ENCODE results near the gene RTL1. TPM values are rescaled to one million over a fixed set of nuclear protein-coding genes. Genes with fewer than 3 reads are reported as not detected.

The RTL1 gene
- total RNA-seq, 4 donors from 2014 or later = 0.31 TPM; not detected in 3

DNA sequence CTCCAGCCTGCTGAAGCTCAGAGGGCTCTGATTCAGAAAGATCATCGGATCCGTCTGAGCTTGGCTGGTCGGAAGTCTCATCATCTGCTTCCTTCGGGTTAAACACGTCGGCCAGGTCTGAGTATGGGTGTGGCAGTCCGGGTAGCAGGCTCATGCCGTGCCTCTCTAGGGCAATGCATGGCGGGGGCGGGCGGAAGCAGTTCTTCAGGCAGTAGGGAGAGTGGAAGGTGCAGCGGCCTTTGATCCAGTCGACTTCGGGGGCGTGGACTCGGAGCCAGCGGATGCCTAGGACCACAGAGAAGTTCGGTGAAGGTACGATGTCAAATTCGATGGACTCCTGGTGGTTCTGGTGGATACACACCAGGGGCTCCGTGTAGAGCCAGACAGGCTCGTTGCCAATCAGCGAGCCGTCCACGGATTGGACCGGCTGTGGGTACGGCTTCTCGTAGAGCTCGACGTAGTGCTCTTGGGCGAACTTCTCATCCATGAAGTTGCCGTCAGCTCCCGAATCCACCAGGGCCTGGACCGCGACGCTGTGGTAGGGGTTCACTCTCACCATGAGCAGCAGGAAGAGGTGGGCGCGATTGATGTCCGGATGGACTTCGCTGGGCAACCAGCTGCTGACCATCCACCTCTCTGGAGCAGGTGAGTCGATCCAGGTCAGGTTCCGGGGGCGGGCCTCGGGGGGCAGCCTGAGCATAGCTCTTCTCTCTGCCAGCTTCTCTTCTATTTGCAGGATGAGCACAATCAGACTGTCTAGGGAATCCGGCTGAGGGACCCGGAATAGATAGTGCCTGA lies 20.3 kb downstream of the RTL1 start:
- TF ChIP-seq POLR2AphosphoS5 (IDR thresholded peaks at IDR 0.05) = no peak
- TF ChIP-seq, protein P1, sequence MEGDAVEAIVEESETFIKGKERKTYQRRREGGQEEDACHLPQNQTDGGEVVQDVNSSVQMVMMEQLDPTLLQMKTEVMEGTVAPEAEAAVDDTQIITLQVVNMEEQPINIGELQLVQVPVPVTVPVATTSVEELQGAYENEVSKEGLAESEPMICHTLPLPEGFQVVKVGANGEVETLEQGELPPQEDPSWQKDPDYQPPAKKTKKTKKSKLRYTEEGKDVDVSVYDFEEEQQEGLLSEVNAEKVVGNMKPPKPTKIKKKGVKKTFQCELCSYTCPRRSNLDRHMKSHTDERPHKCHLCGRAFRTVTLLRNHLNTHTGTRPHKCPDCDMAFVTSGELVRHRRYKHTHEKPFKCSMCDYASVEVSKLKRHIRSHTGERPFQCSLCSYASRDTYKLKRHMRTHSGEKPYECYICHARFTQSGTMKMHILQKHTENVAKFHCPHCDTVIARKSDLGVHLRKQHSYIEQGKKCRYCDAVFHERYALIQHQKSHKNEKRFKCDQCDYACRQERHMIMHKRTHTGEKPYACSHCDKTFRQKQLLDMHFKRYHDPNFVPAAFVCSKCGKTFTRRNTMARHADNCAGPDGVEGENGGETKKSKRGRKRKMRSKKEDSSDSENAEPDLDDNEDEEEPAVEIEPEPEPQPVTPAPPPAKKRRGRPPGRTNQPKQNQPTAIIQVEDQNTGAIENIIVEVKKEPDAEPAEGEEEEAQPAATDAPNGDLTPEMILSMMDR (IDR thresholded peaks at IDR 0.05) = no peak
- TF ChIP-seq EP300 (IDR thresholded peaks at IDR 0.05) = no peak
- no peak for TF ChIP-seq POLR2A (IDR thresholded peaks at IDR 0.05)
- WGBS, 2 donors (ENCODE audit: low coverage in 1 of 2) = 80% methylated on average over 1 of the region's 46 CpGs; no CpG with 5 or more reads in 1 of the 2 donors

DNA sequence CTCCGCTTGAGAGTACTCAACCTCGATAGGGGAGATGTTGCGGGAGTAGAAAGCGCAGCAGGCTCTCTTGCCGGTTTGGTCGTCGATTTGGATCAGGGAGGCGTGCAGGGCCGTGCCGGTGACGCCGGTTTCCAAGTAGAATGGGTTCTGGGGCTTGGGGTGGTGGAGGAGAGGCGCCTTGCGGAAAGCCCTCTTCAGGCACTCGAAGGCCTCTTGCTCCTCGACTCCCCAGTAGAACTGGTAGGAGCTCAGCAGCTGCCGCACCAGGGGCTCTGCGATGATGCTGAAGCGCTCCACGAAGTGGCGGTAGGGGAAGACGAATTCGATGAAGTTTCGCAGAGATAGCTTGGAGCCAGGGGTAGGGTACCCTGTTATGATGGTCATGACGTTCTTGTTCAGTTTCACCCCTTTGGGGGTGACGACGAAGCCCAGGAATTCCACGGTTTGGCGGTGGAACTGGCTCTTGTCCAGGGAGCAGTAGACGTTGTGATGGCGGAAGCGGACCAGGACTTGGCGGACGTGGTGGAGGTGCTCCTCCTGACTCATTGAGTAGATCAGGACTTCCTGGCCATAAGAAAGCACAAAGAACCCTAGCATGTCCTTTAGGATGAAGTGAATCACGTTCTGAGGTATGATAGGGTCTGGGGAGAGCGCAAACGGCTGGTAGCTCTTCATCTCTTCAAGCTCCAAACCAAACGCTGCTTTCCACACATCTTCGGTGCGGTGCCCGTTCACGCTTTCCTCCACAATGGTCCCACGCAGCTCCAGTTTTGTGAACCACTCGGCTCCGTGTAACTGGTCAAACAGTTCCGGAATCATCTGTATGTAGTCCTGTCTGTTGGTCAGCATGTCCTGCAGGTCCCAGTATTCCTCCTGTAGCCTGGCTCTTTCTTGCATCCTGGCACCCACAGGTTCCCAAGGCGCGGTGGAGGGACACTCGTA lies 21.2 kb downstream of the RTL1 start:
- H3K9me3 ChIP-seq = no peaks in the 10 kb centered on the region
- H3K27ac ChIP-seq = no peak overlapping the region
- peaks cover 23% of the 10 kb centered on the region for H3K27me3 ChIP-seq
- H3K36me3 ChIP-seq = no peaks in the 10 kb centered on the region
- H3K4me1 ChIP-seq = no peaks in the 10 kb centered on the region
- WGBS, 2 donors (ENCODE audit: low coverage in 1 of 2) = 95 to 96% methylated on average over 10 to 37 of the region's 49 CpGs
- no peak for TF ChIP-seq EP300 (IDR thresholded peaks at IDR 0.05)
- no peak overlapping the region for H3K4me3 ChIP-seq
- no peak for ATAC-seq

More for the DNA sequence above, 20.3 kb downstream of the RTL1 start:
- Histone ChIP-seq H3K27ac (no peak overlapping the region), H3K4me1 (no peaks in the 10 kb centered on the region), H3K27me3 (peaks cover 14% of the 10 kb centered on the region), H3K36me3 (no peaks in the 10 kb centered on the region), H3K9me3 (no peaks in the 10 kb centered on the region), H3K4me3 (no peak overlapping the region)
- no peak for ATAC-seq

DNA sequence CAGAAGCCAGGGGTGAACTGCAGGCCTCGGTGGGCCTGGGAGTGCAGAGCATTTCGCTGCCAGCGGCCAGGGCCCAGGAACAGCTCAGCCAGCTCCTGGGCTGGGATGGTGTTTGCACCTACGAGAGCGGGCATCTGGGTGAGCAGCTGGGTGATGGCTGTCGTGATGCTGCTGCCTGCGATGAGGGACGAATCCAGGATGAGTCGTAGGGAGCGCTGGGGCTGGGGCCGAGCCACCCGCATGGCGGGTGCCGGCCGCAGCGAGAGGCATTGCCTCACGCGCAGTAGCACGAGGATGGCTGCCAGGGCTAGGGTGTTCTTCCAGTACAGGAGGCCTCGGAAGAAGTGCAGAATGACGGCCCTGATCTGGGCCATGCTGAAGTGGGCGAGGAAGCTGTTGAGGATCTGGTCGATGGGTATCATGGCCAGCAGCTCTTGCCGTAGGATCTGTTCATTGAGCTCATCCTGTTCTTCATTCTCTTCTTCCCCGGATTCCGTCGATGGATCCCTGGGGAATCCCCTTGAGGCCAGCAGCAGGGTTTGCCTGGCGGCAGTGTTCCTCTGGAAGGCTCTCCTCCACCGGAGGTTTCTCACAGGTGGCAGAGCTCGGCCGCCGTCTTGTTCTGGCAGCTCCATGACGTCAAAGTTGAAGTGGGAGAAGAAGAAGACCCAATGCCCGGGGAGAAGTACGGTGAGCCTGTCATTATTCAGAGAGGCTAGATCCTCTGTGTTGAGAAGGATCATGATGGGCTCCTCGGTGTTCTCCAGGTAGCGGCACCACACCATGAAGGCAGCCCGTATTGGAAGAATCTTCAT lies 22.1 kb downstream of the RTL1 start:
- TF ChIP-seq POLR2AphosphoS5 (IDR thresholded peaks at IDR 0.05) = no peak
- TF ChIP-seq EP300 (IDR thresholded peaks at IDR 0.05) = no peak
- TF ChIP-seq POLR2A (IDR thresholded peaks at IDR 0.05) = no peak
- TF ChIP-seq, protein P1 (IDR thresholded peaks at IDR 0.05) = no peak
- 100% methylated on average over 1 of the region's 38 CpGs; no CpG with 5 or more reads in 1 of the 2 donors for WGBS, 2 donors (ENCODE audit: low coverage in 1 of 2)
- Histone ChIP-seq H3K27me3 (peaks cover 30% of the 10 kb centered on the region), H3K27ac (no peak overlapping the region), H3K4me3 (no peak overlapping the region), H3K9me3 (no peaks in the 10 kb centered on the region), H3K36me3 (no peaks in the 10 kb centered on the region), H3K4me1 (no peaks in the 10 kb centered on the region)
- no peak for ATAC-seq

DNA sequence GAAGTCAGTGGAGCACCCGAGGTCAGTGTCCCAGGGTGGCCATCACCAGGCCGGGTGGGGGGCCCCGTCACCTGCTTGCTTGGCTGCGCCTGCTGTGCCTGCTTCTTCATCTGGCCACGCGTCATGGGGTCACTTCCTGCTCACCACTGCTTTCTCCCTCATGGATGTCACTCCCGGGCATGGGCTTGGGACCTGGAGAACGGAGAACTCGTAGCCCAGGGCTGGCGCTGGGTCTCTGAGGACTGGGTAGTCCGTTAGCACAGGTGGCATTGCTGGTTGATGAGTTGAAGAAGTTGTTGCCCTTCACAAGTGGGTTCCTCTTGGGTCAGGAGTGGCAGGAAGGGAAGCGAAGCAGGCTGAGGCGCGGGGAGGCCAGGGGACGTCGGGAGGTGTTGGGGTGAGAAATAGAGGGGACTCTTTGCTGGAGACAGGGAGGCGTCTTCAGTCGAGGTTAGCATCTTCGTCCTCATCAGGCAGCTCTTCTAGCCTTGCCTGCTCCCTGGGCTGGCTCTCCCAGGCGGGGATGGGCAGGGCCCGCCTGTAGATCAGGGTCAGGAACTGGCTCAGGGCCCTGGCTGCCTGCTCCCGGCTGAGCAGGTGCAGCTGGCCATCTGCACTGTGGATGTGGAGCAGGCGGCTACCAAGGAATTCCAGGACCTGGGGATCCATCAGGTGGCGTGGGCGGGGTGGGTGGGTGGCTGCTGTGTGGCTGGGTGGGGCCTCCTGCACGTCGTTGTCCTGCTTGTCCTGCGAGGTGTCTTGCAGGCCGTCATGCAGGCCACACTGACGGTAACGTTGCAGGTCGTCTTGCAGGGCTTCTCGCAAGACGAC lies 23.0 kb downstream of the RTL1 start:
- no peak overlapping the region for H3K27ac ChIP-seq
- 91% methylated on average over 10 of the region's 34 CpGs; no CpG with 5 or more reads in 1 of the 2 donors for WGBS, 2 donors (ENCODE audit: low coverage in 1 of 2)
- H3K4me1 ChIP-seq = no peaks in the 10 kb centered on the region
- no peaks in the 10 kb centered on the region for H3K36me3 ChIP-seq
- H3K27me3 ChIP-seq = peaks cover 39% of the 10 kb centered on the region
- TF ChIP-seq POLR2AphosphoS5 (IDR thresholded peaks at IDR 0.05) (no peak), EP300 (IDR thresholded peaks at IDR 0.05) (no peak), POLR2A (IDR thresholded peaks at IDR 0.05) (no peak)
- TF ChIP-seq, protein P1 (IDR thresholded peaks at IDR 0.05) = no peak
- H3K9me3 ChIP-seq = no peaks in the 10 kb centered on the region
- no peak for ATAC-seq
- no peak overlapping the region for H3K4me3 ChIP-seq

Data from gastroesophageal sphincter (tissue), 4 donors.